GM18526 (cell line): ENCODE measurements around the gene SPATA25.
A peak's percentile ranks its signal among the peaks of the same experiment; 100 is the strongest.

ENCODE experiments used
- POLR2A ChIP-seq: IDR thresholded peaks from 3 replicates; pipeline ENCODE4 v1.6.1; 2011; ENCODE audit not compliant: insufficient read length; ENCODE audit errors: extremely low read depth

The SPATA25 gene

DNA sequence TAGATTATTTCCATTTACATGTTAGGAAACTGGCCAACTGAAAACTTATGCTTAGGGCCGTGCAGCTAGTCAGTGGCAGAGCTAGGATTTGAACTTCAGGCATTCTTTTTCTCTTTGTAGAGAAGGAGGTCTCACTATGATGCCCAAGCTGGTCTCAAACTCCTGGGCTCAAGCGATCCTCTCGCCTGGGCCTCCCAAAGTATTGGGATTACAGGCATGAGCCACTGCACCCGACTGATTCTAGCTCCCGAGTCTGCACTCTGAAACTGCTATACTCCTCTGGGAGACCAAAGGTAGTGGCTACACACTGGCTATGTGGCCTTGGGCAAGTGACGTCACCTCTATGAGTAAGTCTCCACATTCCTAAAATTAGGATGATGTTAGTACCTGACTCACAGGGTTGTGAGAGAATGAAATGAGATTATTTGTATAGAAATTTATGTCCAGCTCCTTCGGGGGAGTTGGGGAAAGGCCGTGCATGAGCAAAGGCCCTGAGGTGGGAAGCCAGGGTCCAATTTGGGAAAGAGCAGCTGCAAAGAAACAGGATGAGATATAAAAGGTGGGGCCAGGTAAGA is 18.2 kb upstream of the SPATA25 start:
- no peak for TF ChIP-seq POLR2A

GRCh38 chr20:45904583-45905504 is 17.4 kb upstream of the SPATA25 start:
- no peak for TF ChIP-seq POLR2A

DNA sequence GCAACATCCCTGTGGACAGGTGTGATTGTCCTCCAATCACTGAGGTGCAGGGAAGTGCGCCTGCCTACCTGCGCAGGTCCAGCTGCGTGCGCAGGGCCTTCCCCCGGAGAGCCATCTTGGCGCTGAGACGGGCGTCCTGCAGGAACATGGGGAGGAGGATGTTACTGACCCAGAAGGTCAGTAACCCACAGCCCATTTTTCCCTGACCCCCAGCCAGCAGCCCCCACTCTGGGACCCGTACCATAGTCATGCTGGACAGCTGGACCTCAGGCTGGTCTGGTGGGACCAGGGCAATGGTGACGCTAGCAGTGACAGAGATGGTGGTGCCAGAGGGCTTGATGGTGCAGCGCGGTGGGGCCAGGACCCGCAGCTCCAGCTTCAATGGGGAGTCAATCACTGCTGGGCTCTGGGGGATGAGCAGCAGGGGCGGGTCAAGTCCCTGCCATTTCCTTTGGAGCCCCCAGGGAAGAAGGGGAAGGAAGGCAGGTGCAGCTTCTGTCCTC is 14.8 kb upstream of the SPATA25 start:
- TF ChIP-seq POLR2A: no peak

GRCh38 chr20:45899046-45899835 is 11.8 kb upstream of the SPATA25 start:
- TF ChIP-seq POLR2A: no peak

- no peak for TF ChIP-seq POLR2A
These were observed 10.9 kb upstream of the SPATA25 start for GRCh38 chr20:45898285-45898684.

- no peak for TF ChIP-seq POLR2A
These were observed 10.3 kb upstream of the SPATA25 start for GRCh38 chr20:45897692-45898091.

DNA sequence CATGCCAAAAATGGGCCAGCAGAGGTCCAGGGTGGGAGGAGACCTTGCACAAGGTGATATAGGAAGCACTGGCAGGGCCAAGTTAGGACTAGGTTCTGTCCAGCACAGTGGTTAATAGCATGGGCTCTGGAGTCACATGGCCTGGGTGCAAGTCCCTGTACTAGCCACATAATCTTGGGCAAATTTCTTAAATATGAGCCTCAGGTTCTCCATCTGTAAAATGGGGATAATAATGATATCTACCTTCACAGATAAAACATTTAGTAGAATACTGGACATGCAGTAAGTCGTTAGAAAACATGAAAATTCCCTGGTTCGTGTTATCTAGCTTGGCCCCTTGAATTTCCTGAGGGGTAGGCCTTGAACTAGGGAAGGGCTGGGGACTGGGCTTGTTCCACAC is 9.9 kb upstream of the SPATA25 start:
- no peak for TF ChIP-seq POLR2A

DNA sequence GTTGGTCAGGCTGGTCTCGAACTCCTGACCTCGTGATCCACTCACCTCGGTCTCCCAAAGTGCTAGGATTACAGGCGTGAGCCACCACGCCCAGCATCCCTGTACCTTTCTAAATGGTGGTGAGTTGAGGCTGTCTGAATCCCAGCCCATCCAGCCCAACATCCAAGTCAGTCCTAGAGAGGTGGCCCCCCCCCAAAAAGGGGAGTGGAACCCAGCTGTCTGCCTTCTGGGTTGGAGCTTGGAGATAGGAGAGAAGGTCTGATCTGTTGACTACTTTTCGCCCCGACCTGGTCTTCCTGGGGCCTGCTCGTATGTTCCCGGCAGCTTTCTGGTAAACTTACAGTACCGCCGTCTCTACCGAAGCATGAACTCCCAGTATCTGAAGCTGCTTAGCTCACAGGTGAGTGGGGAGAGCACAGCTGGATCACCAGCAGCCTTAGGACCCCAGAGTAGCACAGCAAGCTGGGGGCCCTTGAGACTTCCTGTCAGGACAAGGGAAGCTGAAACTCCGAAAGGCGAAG is 9.3 kb upstream of the SPATA25 start:
- no peak for TF ChIP-seq POLR2A

GRCh38 chr20:45894797-45895196 is 7.4 kb upstream of the SPATA25 start:
- TF ChIP-seq POLR2A: no peak

- no peak for TF ChIP-seq POLR2A
These were observed 6.4 kb upstream of the SPATA25 start for GRCh38 chr20:45893831-45894230.

DNA sequence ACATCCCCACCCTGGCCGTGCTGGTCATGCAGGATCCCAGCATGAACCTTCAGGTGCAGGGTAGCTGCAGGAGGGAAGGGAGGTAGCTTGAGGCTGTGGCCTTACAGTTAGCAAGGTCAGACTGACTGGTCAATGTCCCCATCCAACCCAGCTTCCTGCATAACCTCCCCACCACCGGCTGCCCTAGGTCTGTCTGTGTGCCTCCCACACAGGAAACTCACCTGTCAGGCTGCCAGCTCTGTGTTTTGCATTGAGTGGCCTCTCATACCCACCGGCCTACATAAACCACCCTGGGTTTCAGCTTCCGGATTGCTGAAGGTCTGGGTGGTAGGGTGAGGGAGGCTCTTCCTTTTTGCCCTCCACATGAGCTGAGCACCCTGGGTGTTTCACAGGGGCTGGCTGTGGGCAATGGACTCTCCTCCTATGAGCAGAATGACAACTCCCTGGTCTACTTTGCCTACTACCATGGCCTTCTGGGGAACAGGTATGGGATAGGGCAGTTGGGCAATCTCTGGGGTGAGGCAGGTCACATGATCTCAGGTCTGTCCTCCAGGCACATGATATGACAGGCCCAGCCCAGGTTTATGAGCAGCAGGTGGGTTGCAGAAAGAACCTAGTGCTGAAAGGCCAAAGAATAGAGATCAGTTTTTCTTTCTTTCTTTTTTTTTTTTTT is 5.5 kb upstream of the SPATA25 start:
- no peak for TF ChIP-seq POLR2A

GRCh38 chr20:45892049-45892825 is 4.8 kb upstream of the SPATA25 start:
- no peak for TF ChIP-seq POLR2A

- peak; percentile 70 for TF ChIP-seq POLR2A
These were observed 3.9 kb upstream of the SPATA25 start, which contains the start of the genes CTSA and NEURL2 for GRCh38 chr20:45890985-45891983. CTSA (plus strand) TSS chr20:45891335; CDS start chr20:45891569, 234 bp downstream. NEURL2 (minus strand) TSS chr20:45891208; CDS start chr20:45890991, 217 bp downstream.
